Mammary epithelial cell (primary cell): ENCODE results near the gene ZCCHC24.

Experiments
- CTCF ChIP-seq, 2 donors: IDR thresholded peaks in 1 of 2; conservative IDR thresholded peaks in 1 of 2; 2 replicates each; pipeline ENCODE4 v1.5.1; 2011 to 2012; ENCODE audit warnings: inconsistent platforms in 2 of 2, low read length in 2 of 2, mild to moderate bottlenecking in 2 of 2, control low read depth in 1 of 2, low read depth in 1 of 2; ENCODE audit not compliant: insufficient read depth in 1 of 2; ENCODE audit errors: extremely low read depth in 1 of 2
- EZH2 ChIP-seq: IDR thresholded peaks from 2 replicates; pipeline ENCODE4 v1.6.1; 2012; ENCODE audit warnings: low read length, inconsistent platforms, borderline replicate concordance

GRCh38 chr10:79392020-79392398 is 53.4 kb downstream of the ZCCHC24 start:
- TF ChIP-seq CTCF (conservative IDR thresholded peaks at IDR 0.05 in 1 of 2, IDR thresholded peaks at IDR 0.05 in 1 of 2; ENCODE audit: extremely low read depth in 1 of 2, insufficient read depth in 1 of 2, low read depth in 1 of 2, low read length in 2 of 2) (no peak), EZH2 (no peak)
